T-helper 17 cell (primary cell): ENCODE data around the gene ITGA2B. TPM values are rescaled to one million over a fixed set of nuclear protein-coding genes. Genes with fewer than 3 reads are reported as not detected.
A peak's percentile ranks its signal among the peaks of the same experiment; 100 is the strongest.
"Not testable (repeated sequence)": the region's sequence is repeated elsewhere in the genome, so short reads cannot be mapped to it uniquely, and the experiment has no call there.

Experiments
- ATAC-seq: fragments of 150-1000 bp; cut with Tn5 transposase; 2 replicates; pipeline ENCODE4 v1.10.0; 2021; ENCODE audit warnings: mild to moderate bottlenecking, moderate library complexity
- DNase-seq, 3 donors: peaks; one replicate each; pipeline versions ENCODE4 v3.0.0 to v3.0.0-alpha.2; 2020 to 2021
- H3K9me3 ChIP-seq: one replicate; pipeline ENCODE4 v1.7.0; 2013; ENCODE audit warnings: low read length, mild to moderate bottlenecking; ENCODE audit not compliant: control insufficient read depth, poor library complexity, severe bottlenecking
- H3K27ac Mint-ChIP-seq: one replicate; pipeline ENCODE4 v1.8.0; 2022; ENCODE audit warnings: mild to moderate bottlenecking, moderate library complexity, mixed read lengths
- H3K27me3 Mint-ChIP-seq: one replicate; pipeline ENCODE4 v1.8.0; 2022; ENCODE audit warnings: mixed read lengths
- H3K36me3 Mint-ChIP-seq: one replicate; pipeline ENCODE4 v1.8.0; 2022; ENCODE audit warnings: low read depth, mixed read lengths
- H3K4me1 Mint-ChIP-seq: one replicate; pipeline ENCODE4 v1.8.0; 2022; ENCODE audit warnings: mild to moderate bottlenecking, mixed read lengths
- H3K4me3 Mint-ChIP-seq: one replicate; pipeline ENCODE4 v1.8.0; 2022; ENCODE audit warnings: mild to moderate bottlenecking, moderate library complexity, mixed read lengths
- total RNA-seq, 4 donors: library from RNA in 2 of 4; stranded (reverse) in 2 of 4; gene quantifications; one replicate each; pipeline ENCODE4 v1.2.3 and lab custom pipeline; 2022 to 2026

ITGA2B gene
- total RNA-seq, 2 donors from 2014 or later = 8.9 to 297 TPM

- H3K27ac Mint-ChIP-seq = peak overlapping the region; percentile 74
- peaks cover 7% of the 10 kb centered on the region for H3K4me1 Mint-ChIP-seq
- H3K4me3 Mint-ChIP-seq = no peak overlapping the region
- H3K9me3 ChIP-seq = no peaks in the 10 kb centered on the region
- ATAC-seq (no peak), DNase-seq (no peak)
- peaks cover 12% of the 10 kb centered on the region for H3K36me3 Mint-ChIP-seq
- H3K27me3 Mint-ChIP-seq = no peaks in the 10 kb centered on the region
These were observed 10.9 kb upstream of the ITGA2B start for GRCh38 chr17:44400226-44400847.

DNA sequence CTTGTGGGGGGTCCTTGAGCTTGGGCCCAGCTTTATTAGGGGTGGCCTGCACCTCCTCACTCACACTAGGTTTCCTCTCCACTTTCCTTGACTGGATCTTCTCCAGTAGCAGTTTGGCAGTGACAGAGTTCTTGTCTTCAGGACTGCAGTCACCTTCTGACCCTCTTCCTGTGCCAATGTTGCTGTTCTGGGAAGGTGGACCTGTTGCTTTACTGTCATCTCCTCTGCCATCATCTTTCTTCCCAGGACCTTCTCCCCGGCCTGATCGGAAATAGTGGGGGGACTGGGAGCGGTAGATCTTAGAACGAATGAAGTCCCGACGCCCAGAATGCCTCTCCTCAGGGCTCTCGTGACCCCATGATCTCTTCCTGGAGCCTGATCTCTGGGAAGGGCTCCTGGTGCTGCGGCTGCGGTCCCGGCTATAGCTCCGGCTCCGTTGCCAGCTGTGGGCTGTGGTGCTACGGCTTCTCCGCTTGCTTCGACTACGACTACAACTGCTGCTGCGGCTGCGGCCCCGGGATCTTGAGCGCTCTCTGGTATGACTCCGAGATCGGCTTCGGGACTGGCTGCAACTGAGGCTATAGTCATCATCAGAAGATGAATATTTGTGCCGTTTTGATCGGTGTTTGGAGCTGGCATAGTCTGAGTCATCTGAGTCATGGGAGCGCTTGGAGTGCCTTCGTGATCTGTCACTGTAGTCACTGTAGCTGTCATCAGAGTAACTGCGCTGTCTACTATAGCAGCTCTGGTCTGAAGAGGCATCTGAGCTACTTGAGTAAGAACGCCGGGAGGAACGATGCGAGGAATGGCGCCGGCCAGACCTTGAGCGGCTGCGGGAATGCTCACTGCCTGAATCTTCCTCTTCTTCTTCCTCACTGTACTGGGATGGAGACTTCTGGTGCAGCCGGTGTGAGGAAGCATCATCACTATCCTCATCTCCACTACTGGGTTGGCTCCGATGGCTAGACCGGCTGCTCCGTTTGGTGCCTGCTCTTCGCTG is 9.5 kb upstream of the ITGA2B start:
- Mint-ChIP-seq H3K36me3 (peaks cover 10% of the 10 kb centered on the region), H3K27ac (peak overlapping the region; percentile 74), H3K27me3 (no peaks in the 10 kb centered on the region), H3K4me1 (peaks cover 7% of the 10 kb centered on the region), H3K4me3 (no peak overlapping the region)
- no peaks in the 10 kb centered on the region for H3K9me3 ChIP-seq
- DNase-seq = no peak
- ATAC-seq = no peak

- Mint-ChIP-seq H3K4me1 (peaks cover 10% of the 10 kb centered on the region), H3K27ac (peak overlapping the region; percentile 74), H3K27me3 (no peaks in the 10 kb centered on the region), H3K4me3 (no peak overlapping the region), H3K36me3 (peaks cover 10% of the 10 kb centered on the region)
- H3K9me3 ChIP-seq = no peaks in the 10 kb centered on the region
- no peak for DNase-seq
- ATAC-seq = no peak
These were observed 8.3 kb upstream of the ITGA2B start for GRCh38 chr17:44397479-44398440.

GRCh38 chr17:44396946-44397345 is 7.5 kb upstream of the ITGA2B start:
- H3K36me3 Mint-ChIP-seq = peaks cover 10% of the 10 kb centered on the region

GRCh38 chr17:44394833-44395232 is 5.4 kb upstream of the ITGA2B start:
- no peak overlapping the region for H3K4me3 Mint-ChIP-seq
- H3K27me3 Mint-ChIP-seq = no peaks in the 10 kb centered on the region
- no peak for DNase-seq
- ATAC-seq = no peak
- no peak overlapping the region for H3K27ac Mint-ChIP-seq
- H3K36me3 Mint-ChIP-seq = peaks cover 7% of the 10 kb centered on the region
- peaks cover 12% of the 10 kb centered on the region for H3K4me1 Mint-ChIP-seq
- no peaks in the 10 kb centered on the region for H3K9me3 ChIP-seq

More at GRCh38 chr17:44396946-44397345, 7.5 kb upstream of the ITGA2B start:
- no peak overlapping the region for H3K4me3 Mint-ChIP-seq
- H3K9me3 ChIP-seq = no peaks in the 10 kb centered on the region
- DNase-seq = no peak
- no peak for ATAC-seq
- H3K27ac Mint-ChIP-seq = peak overlapping the region; percentile 41
- H3K4me1 Mint-ChIP-seq = peaks cover 10% of the 10 kb centered on the region
- no peaks in the 10 kb centered on the region for H3K27me3 Mint-ChIP-seq

- not testable (repeated sequence) for H3K9me3 ChIP-seq, H3K27ac Mint-ChIP-seq, H3K27me3 Mint-ChIP-seq, DNase-seq, H3K4me3 Mint-ChIP-seq, H3K36me3 Mint-ChIP-seq, ATAC-seq
- H3K4me1 Mint-ChIP-seq = peaks cover 13% of the 10 kb centered on the region
These were observed 4.7 kb upstream of the ITGA2B start for GRCh38 chr17:44394112-44394511.

DNA sequence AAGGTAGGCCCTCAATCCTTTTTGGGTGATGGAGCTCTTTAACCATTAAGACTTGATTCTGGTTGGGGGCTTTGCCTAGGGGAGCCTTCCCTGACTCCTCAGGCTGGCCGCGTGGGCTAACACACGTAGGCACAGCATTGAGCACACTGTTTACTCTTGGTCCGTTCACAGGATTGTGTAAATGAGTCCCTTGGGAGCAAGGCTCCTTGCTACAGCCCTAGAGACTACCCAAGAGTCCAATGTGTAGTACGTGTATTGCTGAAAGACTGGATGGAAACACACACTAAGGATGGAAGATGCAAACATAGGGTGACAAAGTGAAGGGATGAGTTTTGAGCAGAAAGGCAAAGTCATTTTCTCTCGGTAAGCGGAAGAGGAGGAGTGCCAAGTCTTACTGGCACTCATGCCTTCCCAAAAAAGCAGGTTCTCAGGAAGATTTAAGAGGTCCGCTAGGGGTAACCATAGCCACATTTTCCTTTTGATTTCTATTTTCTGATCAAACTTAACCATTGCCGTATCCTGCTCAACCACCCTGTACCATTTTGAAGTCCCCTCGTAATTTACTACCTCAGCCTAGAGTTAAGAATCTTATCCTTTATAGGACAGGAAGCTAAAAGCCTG is 911 bp upstream of the ITGA2B start:
- H3K4me1 Mint-ChIP-seq = peaks cover 14% of the 10 kb centered on the region
- no peaks in the 10 kb centered on the region for H3K9me3 ChIP-seq
- no peak for DNase-seq
- no peak overlapping the region for H3K27ac Mint-ChIP-seq
- H3K36me3 Mint-ChIP-seq = no peaks in the 10 kb centered on the region
- H3K4me3 Mint-ChIP-seq = no peak overlapping the region
- no peak for ATAC-seq
- H3K27me3 Mint-ChIP-seq = peaks cover 10% of the 10 kb centered on the region

DNA sequence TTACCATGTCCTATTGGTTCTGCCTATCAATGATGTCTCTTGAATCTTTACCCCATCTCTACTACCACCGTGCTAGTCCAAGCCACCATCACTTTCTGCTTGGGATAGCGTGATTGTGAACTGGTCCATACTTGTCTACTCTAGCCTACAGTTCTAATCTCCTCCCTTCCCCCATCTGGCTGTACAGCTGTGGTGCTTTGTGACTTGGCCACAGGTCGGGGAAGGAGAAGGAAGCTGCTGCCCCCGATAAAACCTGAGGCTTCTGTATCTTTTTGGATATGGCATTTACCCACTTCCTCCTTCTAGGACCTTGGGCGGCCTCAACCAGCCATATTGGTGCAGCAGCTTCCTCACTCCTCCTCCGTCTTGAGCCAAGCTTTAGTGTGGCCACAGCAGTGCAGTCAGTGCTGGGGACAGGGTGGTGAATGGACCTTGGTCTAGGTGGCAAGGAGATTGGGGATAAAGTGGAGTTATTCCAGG is 314 bp upstream of the ITGA2B start:
- DNase-seq = no peak
- no peaks in the 10 kb centered on the region for H3K9me3 ChIP-seq
- Mint-ChIP-seq H3K4me1 (peaks cover 14% of the 10 kb centered on the region), H3K4me3 (no peak overlapping the region), H3K27ac (no peak overlapping the region), H3K27me3 (peaks cover 10% of the 10 kb centered on the region), H3K36me3 (no peaks in the 10 kb centered on the region)
- ATAC-seq = no peak

- no peak for ATAC-seq
- no peak overlapping the region for H3K4me3 Mint-ChIP-seq
- no peak for DNase-seq
- peaks cover 18% of the 10 kb centered on the region for H3K27me3 Mint-ChIP-seq
- peaks cover 15% of the 10 kb centered on the region for H3K4me1 Mint-ChIP-seq
- no peaks in the 10 kb centered on the region for H3K9me3 ChIP-seq
- H3K27ac Mint-ChIP-seq = no peak overlapping the region
- H3K36me3 Mint-ChIP-seq = no peaks in the 10 kb centered on the region
These were observed 1.6 kb downstream of the ITGA2B start for GRCh38 chr17:44387804-44388203.

GRCh38 chr17:44386182-44386525 is 3.3 kb downstream of the ITGA2B start:
- H3K4me3 Mint-ChIP-seq = peak overlapping the region; percentile 81
- no peaks in the 10 kb centered on the region for H3K9me3 ChIP-seq
- H3K4me1 Mint-ChIP-seq = peaks cover 17% of the 10 kb centered on the region
- peaks cover 31% of the 10 kb centered on the region for H3K27me3 Mint-ChIP-seq
- H3K36me3 Mint-ChIP-seq = no peaks in the 10 kb centered on the region
- ATAC-seq (no peak), DNase-seq (no peak)
- H3K27ac Mint-ChIP-seq = no peak overlapping the region

DNA sequence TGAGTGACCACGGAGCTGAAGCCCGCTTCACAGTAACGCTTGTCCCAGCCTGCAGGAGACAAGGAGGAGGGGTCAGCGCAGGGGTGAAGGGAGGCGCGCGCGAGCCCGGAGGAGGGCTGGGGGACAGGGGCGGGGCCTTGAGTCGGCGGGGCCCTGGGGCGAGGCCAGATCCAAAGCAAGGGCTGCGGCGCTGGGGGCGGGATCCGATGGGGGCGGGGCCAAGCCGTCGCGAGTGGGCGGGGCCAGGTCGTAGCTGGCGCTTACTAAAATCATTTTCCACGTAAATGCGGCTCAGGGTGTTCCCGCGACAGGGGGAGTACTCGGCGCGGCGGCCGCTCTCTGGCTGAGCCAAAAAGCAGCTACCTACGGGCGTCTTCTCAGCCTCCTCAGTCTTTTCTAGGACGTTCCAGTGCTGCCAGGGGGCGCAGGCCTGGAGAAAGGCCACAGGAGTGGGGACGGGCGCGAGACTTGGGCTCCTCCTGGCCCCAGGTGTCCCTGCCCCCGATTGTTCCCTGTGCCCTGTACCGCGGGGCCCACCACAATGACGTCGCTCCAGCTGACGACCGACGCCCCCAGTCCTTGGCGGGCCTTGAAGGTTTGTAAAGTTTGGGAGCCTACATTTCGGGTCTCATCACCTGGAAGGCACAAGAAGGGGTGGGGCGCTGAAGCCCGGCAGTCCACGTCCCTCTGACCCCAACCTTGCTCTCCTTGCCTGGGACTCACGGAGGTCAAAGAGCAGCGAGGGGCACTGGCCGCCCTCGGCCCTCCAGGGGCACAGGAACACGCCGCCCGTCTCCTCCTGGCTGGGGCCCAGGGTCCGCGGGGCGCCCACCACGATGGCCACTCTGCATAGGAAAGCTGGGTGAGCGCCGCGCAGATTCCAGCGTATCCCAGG is 3.9 kb downstream of the ITGA2B start:
- peaks cover 17% of the 10 kb centered on the region for H3K4me1 Mint-ChIP-seq
- H3K9me3 ChIP-seq = no peaks in the 10 kb centered on the region
- peak; percentile 69 to 83 (median 75) for DNase-seq
- ATAC-seq = peak; percentile 91
- no peak overlapping the region for H3K27ac Mint-ChIP-seq
- H3K4me3 Mint-ChIP-seq = peak overlapping the region; percentile 81
- H3K27me3 Mint-ChIP-seq = peaks cover 34% of the 10 kb centered on the region
- no peaks in the 10 kb centered on the region for H3K36me3 Mint-ChIP-seq
